ENCODE measurements around the gene SCN10A. TPM values are rescaled to one million over a fixed set of nuclear protein-coding genes. Genes with fewer than 3 reads are reported as not detected.

SCN10A gene
- total RNA-seq, 1 experiment from 2014 or later: not detected

GRCh38 chr3:38687321-38687720 lies 128.7 kb downstream of the SCN10A start:
- Mint-ChIP-seq H3K4me1 (ENCODE audit: low read depth, unreplicated experiment) (no peaks in the 10 kb centered on the region), H3K9me3 (ENCODE audit: low read depth, unreplicated experiment) (no peaks in the 10 kb centered on the region), H3K27me3 (ENCODE audit: unreplicated experiment) (peaks cover 57% of the 10 kb centered on the region), H3K4me3 (ENCODE audit: low read depth, unreplicated experiment) (no peak overlapping the region), H3K36me3 (ENCODE audit: insufficient read depth, unreplicated experiment) (no peaks in the 10 kb centered on the region), H3K27ac (ENCODE audit: unreplicated experiment) (no peak overlapping the region)
- intact Hi-C loops (cut with micrococcal nuclease; ENCODE audit: unreplicated experiment): no loop called here
- BruUV-seq (replicated peaks): no TSS peak
- no peak for DNase-seq
- no peak for TF ChIP-seq CTCF (IDR thresholded peaks at IDR 0.05; ENCODE audit: unreplicated experiment)
- CTCF ChIA-PET: no interaction called here

- no TSS peak for BruUV-seq (replicated peaks)
- Mint-ChIP-seq H3K4me1 (ENCODE audit: low read depth, unreplicated experiment) (no peaks in the 10 kb centered on the region), H3K27ac (ENCODE audit: unreplicated experiment) (no peak overlapping the region), H3K27me3 (ENCODE audit: unreplicated experiment) (peaks cover 85% of the 10 kb centered on the region), H3K9me3 (ENCODE audit: low read depth, unreplicated experiment) (no peaks in the 10 kb centered on the region), H3K4me3 (ENCODE audit: low read depth, unreplicated experiment) (no peak overlapping the region), H3K36me3 (ENCODE audit: insufficient read depth, unreplicated experiment) (no peaks in the 10 kb centered on the region)
- intact Hi-C loops (cut with micrococcal nuclease; ENCODE audit: unreplicated experiment): no loop called here
- DNase-seq: no peak
- no peak for TF ChIP-seq CTCF (IDR thresholded peaks at IDR 0.05; ENCODE audit: unreplicated experiment)
- CTCF ChIA-PET: no interaction called here
Observed at GRCh38 chr3:38684546-38684945, 131.5 kb downstream of the SCN10A start.

GRCh38 chr3:38669668-38670067 lies 146.3 kb downstream of the SCN10A start:
- Mint-ChIP-seq H3K4me1 (ENCODE audit: low read depth, unreplicated experiment) (no peaks in the 10 kb centered on the region), H3K36me3 (ENCODE audit: insufficient read depth, unreplicated experiment) (no peaks in the 10 kb centered on the region), H3K9me3 (ENCODE audit: low read depth, unreplicated experiment) (no peaks in the 10 kb centered on the region), H3K27ac (ENCODE audit: unreplicated experiment) (no peak overlapping the region), H3K4me3 (ENCODE audit: low read depth, unreplicated experiment) (no peak overlapping the region), H3K27me3 (ENCODE audit: unreplicated experiment) (peaks cover 52% of the 10 kb centered on the region)
- CTCF ChIA-PET: no interaction called here
- BruUV-seq (replicated peaks): no TSS peak
- no peak for DNase-seq
- intact Hi-C loops (cut with micrococcal nuclease; ENCODE audit: unreplicated experiment): loop anchor here (10.0 kb wide), 2 partner anchors 175 to 335 kb away; no protein-coding TSS in a partner anchor
- no peak for TF ChIP-seq CTCF (IDR thresholded peaks at IDR 0.05; ENCODE audit: unreplicated experiment)

- Mint-ChIP-seq H3K36me3 (ENCODE audit: insufficient read depth, unreplicated experiment) (no peaks in the 10 kb centered on the region), H3K4me3 (ENCODE audit: low read depth, unreplicated experiment) (no peak overlapping the region), H3K9me3 (ENCODE audit: low read depth, unreplicated experiment) (peaks cover 8% of the 10 kb centered on the region), H3K27ac (ENCODE audit: unreplicated experiment) (no peak overlapping the region), H3K4me1 (ENCODE audit: low read depth, unreplicated experiment) (no peaks in the 10 kb centered on the region), H3K27me3 (ENCODE audit: unreplicated experiment) (peaks cover 59% of the 10 kb centered on the region)
- no TSS peak for BruUV-seq (replicated peaks)
- intact Hi-C loops (cut with micrococcal nuclease; ENCODE audit: unreplicated experiment): loop anchor here (1.0 to 10.0 kb wide), 3 partner anchors 141 to 342 kb away; no protein-coding TSS in a partner anchor
- CTCF ChIA-PET: interaction anchor here (0.7 to 2.2 kb wide), 5 partner anchors 16 to 338 kb away, joined by 3 to 18 read pairs (median 3); partner anchors contain the start of gene EXOG
- TF ChIP-seq CTCF (IDR thresholded peaks at IDR 0.05; ENCODE audit: unreplicated experiment): no peak
- peak; percentile 30 for DNase-seq
Observed at GRCh38 chr3:38662544-38662943, 153.5 kb downstream of the SCN10A start.

Measured in Calu3 (cell line).